Testis (tissue), 3 donors: ENCODE measurements around the gene TMEM119. TPM values are rescaled to one million over a fixed set of nuclear protein-coding genes. Genes with fewer than 3 reads are reported as not detected.
"Not testable (repeated sequence)": the region's sequence is repeated elsewhere in the genome, so short reads cannot be mapped to it uniquely, and the experiment has no call there.

Experiments
- DNase-seq: peaks from one replicate; pipeline ENCODE4 v3.0.0-alpha.2; 2019
- H3K27ac ChIP-seq, 2 donors: fragments of 200-600 bp; sonication (generic); one replicate each; pipeline ENCODE4 v1.5.1; 2019
- H3K27me3 ChIP-seq: fragments of 200-600 bp; sonication (generic); one replicate; pipeline ENCODE4 v1.5.1; 2019
- H3K36me3 ChIP-seq: fragments of 200-600 bp; sonication (generic); one replicate; pipeline ENCODE4 v1.5.1; 2017; ENCODE audit warnings: low read depth; ENCODE audit errors: missing control alignments
- H3K4me1 ChIP-seq: fragments of 200-600 bp; sonication (generic); one replicate; pipeline ENCODE4 v1.5.1; 2019
- H3K4me3 ChIP-seq, 2 donors: fragments of 200-600 bp; sonication (generic); one replicate each; pipeline ENCODE4 v1.5.1; 2017 to 2019
- H3K9me3 ChIP-seq: fragments of 200-600 bp; sonication (generic); one replicate; pipeline ENCODE4 v1.5.1; 2017
- CTCF ChIP-seq, 3 experiments: fragments of 450-650 bp in 2 of 3; fragments of 200-600 bp in 1 of 3; sonication (generic) in 1 of 3; IDR thresholded peaks; one replicate each; pipeline ENCODE4 v1.5.1; 2016 to 2019; ENCODE audit warnings: antibody characterized with exemption in 3 of 3, mild to moderate bottlenecking in 2 of 3, moderate library complexity in 1 of 3
- POLR2A ChIP-seq: fragments of 450-650 bp; IDR thresholded peaks from one replicate; pipeline ENCODE4 v1.6.1; 2017; ENCODE audit warnings: antibody characterized with exemption, mild to moderate bottlenecking, moderate library complexity
- WGBS, 2 donors: methylation state at CpG; one replicate each; pipeline ENCODE4 v1.1.5; 2018; 5-methylcytosine and 5-hydroxymethylcytosine counted together
- intact Hi-C: fragments of 100-400 bp; cut with DNase I; formaldehyde crosslinking; loops from one replicate; pipeline ENCODE4 v1.15.1; 2023; ENCODE audit warnings: low total_unique reads
- polyA plus RNA-seq: library from polyadenylated mRNA; stranded (reverse); fragments of 350-450 nt; fragmentation: Illumina TruSeq; extraction: RNeasy Lipid Tissue Mini Kit (QIAGEN cat#74804); gene quantifications from one replicate; pipeline ENCODE4 v1.2.3, GENCODE V29; 2014; ENCODE audit warnings: low read depth, low replicate concordance; ENCODE audit not compliant: insufficient read depth
- total RNA-seq, 2 donors: library from RNA; depleted of rRNA; stranded (reverse); fragments of >200 nt; gene quantifications; one replicate each; pipeline ENCODE4 v1.2.3, GENCODE V29; 2016

The TMEM119 gene
- total and polyA plus RNA-seq, 3 donors from 2014 or later: 5.3 to 17.1 (median 9.6) TPM

- no peak for TF ChIP-seq CTCF (IDR thresholded peaks at IDR 0.05)
- no peak for TF ChIP-seq POLR2A
- 43 to 64% methylated on average over 3 to 4 of the region's 4 CpGs for WGBS, 2 donors
- H3K9me3 ChIP-seq: no peaks in the 10 kb centered on the region
- H3K36me3 ChIP-seq: no peaks in the 10 kb centered on the region
- DNase-seq: no peak
- H3K4me1 ChIP-seq: no peaks in the 10 kb centered on the region
- no peak overlapping the region for H3K27ac ChIP-seq
- H3K27me3 ChIP-seq: no peaks in the 10 kb centered on the region
- no peak overlapping the region for H3K4me3 ChIP-seq
- intact Hi-C loops: no loop called here
These were observed 24.5 kb upstream of the TMEM119 start for GRCh38 chr12:108622421-108622820.

GRCh38 chr12:108621161-108621560 is 23.3 kb upstream of the TMEM119 start:
- Histone ChIP-seq H3K9me3 (no peaks in the 10 kb centered on the region), H3K36me3 (no peaks in the 10 kb centered on the region), H3K4me3 (no peak overlapping the region), H3K27ac (no peak overlapping the region), H3K4me1 (no peaks in the 10 kb centered on the region), H3K27me3 (no peaks in the 10 kb centered on the region)
- 77 to 89% methylated on average over 3 of the region's 3 CpGs for WGBS, 2 donors
- intact Hi-C loops: no loop called here
- no peak for DNase-seq
- no peak for TF ChIP-seq POLR2A
- no peak for TF ChIP-seq CTCF (IDR thresholded peaks at IDR 0.05)

GRCh38 chr12:108620236-108620879 is 22.5 kb upstream of the TMEM119 start:
- intact Hi-C loops: no loop called here
- no peak for DNase-seq
- no peaks in the 10 kb centered on the region for H3K9me3 ChIP-seq
- no peak overlapping the region for H3K4me3 ChIP-seq
- no peaks in the 10 kb centered on the region for H3K4me1 ChIP-seq
- WGBS, 2 donors: 85 to 89% methylated on average over 10 of the region's 10 CpGs
- no peaks in the 10 kb centered on the region for H3K27me3 ChIP-seq
- no peak for TF ChIP-seq CTCF (IDR thresholded peaks at IDR 0.05)
- no peak for TF ChIP-seq POLR2A
- H3K27ac ChIP-seq: no peak overlapping the region
- H3K36me3 ChIP-seq: no peaks in the 10 kb centered on the region

- no peak for DNase-seq
- no peaks in the 10 kb centered on the region for H3K4me1 ChIP-seq
- 78 to 83% methylated on average over 14 of the region's 14 CpGs for WGBS, 2 donors
- intact Hi-C loops: loop anchor here (5.0 kb wide), 1 partner anchor 47 kb away; no protein-coding TSS in a partner anchor
- H3K9me3 ChIP-seq: no peaks in the 10 kb centered on the region
- TF ChIP-seq CTCF (IDR thresholded peaks at IDR 0.05) (no peak), POLR2A (no peak)
- no peak overlapping the region for H3K4me3 ChIP-seq
- H3K36me3 ChIP-seq: no peaks in the 10 kb centered on the region
- no peak overlapping the region for H3K27ac ChIP-seq
- H3K27me3 ChIP-seq: no peaks in the 10 kb centered on the region
These were observed 21.7 kb upstream of the TMEM119 start for GRCh38 chr12:108619369-108620160.

- DNase-seq, H3K4me1 ChIP-seq, H3K36me3 ChIP-seq, H3K9me3 ChIP-seq, H3K27ac ChIP-seq, H3K27me3 ChIP-seq, H3K4me3 ChIP-seq: not testable (repeated sequence)
- intact Hi-C loops: loop anchor here (5.0 kb wide), 1 partner anchor 47 kb away; no protein-coding TSS in a partner anchor
- 64 to 70% methylated on average over 4 of the region's 4 CpGs for WGBS, 2 donors
These were observed 21.0 kb upstream of the TMEM119 start for GRCh38 chr12:108618953-108619274.
